ENCODE measurements around the gene FAM229A.

FAM229A gene

GRCh38 chr1:32372149-32372756 is 10.0 kb upstream of the FAM229A start:
- TF ChIP-seq POLR2A (IDR thresholded peaks at IDR 0.05; ENCODE audit: extremely low read depth, insufficient read length) (no peak), CTCF (IDR thresholded peaks at IDR 0.05; ENCODE audit: low read depth, low read length) (peak; percentile 12), MYC (IDR thresholded peaks at IDR 0.05; ENCODE audit: low read depth, low read length) (no peak), MAX (IDR thresholded peaks at IDR 0.05; ENCODE audit: low read depth, low read length) (0 out of 2 replicates have a peak, but pooled peaks have one; percentile 21)
- DNase-seq (ENCODE audit: low read depth) = peak; percentile 86
- H3K4me3 ChIP-seq (ENCODE audit: low read depth, low read length) = no peak overlapping the region

- DNase-seq (ENCODE audit: low read depth) = no peak
- no peak overlapping the region for H3K4me3 ChIP-seq (ENCODE audit: low read depth, low read length)
- no peak for TF ChIP-seq MAX (IDR thresholded peaks at IDR 0.05; ENCODE audit: low read depth, low read length)
- no peak for TF ChIP-seq MYC (IDR thresholded peaks at IDR 0.05; ENCODE audit: low read depth, low read length)
- TF ChIP-seq CTCF (IDR thresholded peaks at IDR 0.05; ENCODE audit: low read depth, low read length) = no peak
- no peak for TF ChIP-seq POLR2A (IDR thresholded peaks at IDR 0.05; ENCODE audit: extremely low read depth, insufficient read length)
These were observed 5.8 kb upstream of the FAM229A start for GRCh38 chr1:32367912-32368635.

- no peak for DNase-seq (ENCODE audit: low read depth)
- TF ChIP-seq MYC (IDR thresholded peaks at IDR 0.05; ENCODE audit: low read depth, low read length) (no peak), POLR2A (IDR thresholded peaks at IDR 0.05; ENCODE audit: extremely low read depth, insufficient read length) (no peak), CTCF (IDR thresholded peaks at IDR 0.05; ENCODE audit: low read depth, low read length) (no peak)
- H3K4me3 ChIP-seq (ENCODE audit: low read depth, low read length) = no peak overlapping the region
These were observed 3.2 kb upstream of the FAM229A start for GRCh38 chr1:32365445-32365844.

GRCh38 chr1:32364836-32365235 is 2.6 kb upstream of the FAM229A start:
- TF ChIP-seq POLR2A (IDR thresholded peaks at IDR 0.05; ENCODE audit: extremely low read depth, insufficient read length) (no peak), MYC (IDR thresholded peaks at IDR 0.05; ENCODE audit: low read depth, low read length) (no peak), MAX (IDR thresholded peaks at IDR 0.05; ENCODE audit: low read depth, low read length) (no peak), CTCF (IDR thresholded peaks at IDR 0.05; ENCODE audit: low read depth, low read length) (no peak)
- no peak for DNase-seq (ENCODE audit: low read depth)
- no peak overlapping the region for H3K4me3 ChIP-seq (ENCODE audit: low read depth, low read length)

GRCh38 chr1:32363713-32364112 is 1.4 kb upstream of the FAM229A start:
- TF ChIP-seq MYC (IDR thresholded peaks at IDR 0.05; ENCODE audit: low read depth, low read length) (no peak), CTCF (IDR thresholded peaks at IDR 0.05; ENCODE audit: low read depth, low read length) (no peak), MAX (IDR thresholded peaks at IDR 0.05; ENCODE audit: low read depth, low read length) (no peak), POLR2A (IDR thresholded peaks at IDR 0.05; ENCODE audit: extremely low read depth, insufficient read length) (no peak)
- DNase-seq (ENCODE audit: low read depth) = no peak
- no peak overlapping the region for H3K4me3 ChIP-seq (ENCODE audit: low read depth, low read length)

Measured in NB4 (cell line).